Activated naive CD4-positive, alpha-beta T cell treated with anti-CD3 and anti-CD28 coated beads, Interleukin-2, amount 50 U/mL, for 16 hours (primary cell): ENCODE results near the gene ALDH5A1.

ENCODE experiments used
- DNase-seq: peaks from one replicate; pipeline ENCODE4 v3.0.0-alpha.2; 2020

ALDH5A1 gene

GRCh38 chr6:24576447-24576846 is 81.7 kb downstream of the ALDH5A1 start:
- DNase-seq, result no peak

DNA sequence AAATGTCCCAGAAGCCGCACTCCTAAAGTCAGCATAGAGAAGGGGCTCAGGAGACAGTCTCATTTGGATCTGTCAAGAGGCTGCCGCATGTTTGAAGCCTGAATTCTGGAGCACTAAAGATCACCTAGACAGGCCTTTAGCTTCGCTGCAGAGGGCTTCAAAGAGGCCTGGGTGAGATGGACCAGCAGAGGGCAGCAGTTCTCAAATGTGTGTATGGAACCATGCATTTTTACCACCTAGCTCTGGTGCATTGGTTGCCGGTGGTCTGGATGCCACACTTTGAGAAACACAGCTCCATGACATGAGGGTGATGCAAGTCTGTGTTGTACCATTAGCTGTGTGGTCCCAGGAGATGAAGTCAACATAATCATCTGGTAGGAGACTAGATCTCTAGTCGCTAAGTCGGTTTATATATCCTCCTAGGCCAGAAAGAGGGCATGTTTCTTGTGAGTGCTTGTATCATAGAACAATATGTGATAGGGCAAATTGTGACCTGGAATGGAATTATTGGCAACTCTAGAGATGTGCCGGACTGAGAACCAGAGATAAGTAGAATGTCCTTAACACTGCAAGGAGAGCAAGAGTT is 86.4 kb downstream of the ALDH5A1 start:
- peak; percentile 81 for DNase-seq

DNA sequence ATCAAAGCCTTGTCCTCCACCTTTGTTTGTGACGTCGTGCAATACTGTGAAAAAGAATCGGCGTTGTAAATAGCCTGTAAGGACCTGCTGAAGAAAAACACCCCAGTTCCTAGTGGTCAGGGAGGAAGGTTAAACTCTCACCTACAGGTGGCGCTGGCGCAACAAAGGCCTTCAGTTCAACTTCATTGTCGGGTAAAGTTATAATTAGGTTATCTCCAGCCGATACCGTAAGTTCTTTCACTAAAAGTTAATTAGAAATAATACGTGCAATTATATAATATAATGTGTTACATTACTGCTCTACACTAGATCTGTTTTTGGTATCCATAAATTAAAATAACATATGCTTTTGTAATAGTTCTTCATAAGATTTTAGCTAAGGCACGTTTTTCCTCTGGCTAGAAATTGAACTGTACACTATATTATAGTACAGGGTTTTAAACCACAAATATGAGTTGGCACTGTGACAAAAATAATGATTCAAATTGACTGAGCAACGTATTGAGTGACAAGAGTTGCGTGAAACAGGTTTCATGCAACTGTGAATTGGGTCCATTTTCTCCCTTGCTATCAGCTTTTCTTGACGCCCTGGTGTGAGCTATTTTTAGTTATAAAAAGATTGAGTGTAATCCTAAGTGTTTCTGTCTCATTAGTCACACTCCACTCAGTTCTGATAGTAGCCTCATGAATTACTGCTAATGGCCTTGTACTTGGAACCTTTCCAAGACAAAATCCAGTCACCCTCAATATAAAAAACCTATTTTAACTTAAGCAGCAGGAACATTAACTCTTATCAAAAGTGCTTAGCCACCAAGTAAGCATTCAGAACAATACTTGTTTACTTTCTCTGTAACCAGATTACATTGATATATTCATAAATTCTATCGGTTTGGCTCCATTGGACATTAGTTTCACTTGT is 89.0 kb downstream of the ALDH5A1 start:
- peak; percentile 74 for DNase-seq

DNA sequence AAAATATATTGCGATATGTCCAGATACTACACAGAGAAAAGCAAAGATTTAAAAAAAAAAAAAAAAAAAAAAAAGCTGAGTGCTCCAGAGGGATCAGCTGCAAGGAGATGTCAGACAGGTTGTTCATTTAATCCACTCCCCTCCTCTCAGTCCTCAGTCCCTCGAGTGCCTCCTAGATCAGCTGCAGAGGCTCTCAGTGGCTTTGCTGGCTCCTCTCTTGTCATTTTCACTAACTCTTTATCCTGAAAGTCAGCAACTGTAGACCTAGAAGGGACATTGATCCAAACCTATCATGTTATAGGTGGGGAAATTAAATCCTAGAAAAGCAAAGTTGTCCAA is 89.6 kb downstream of the ALDH5A1 start:
- no peak for DNase-seq
